ENCODE measurements around the gene UACA.

DNA sequence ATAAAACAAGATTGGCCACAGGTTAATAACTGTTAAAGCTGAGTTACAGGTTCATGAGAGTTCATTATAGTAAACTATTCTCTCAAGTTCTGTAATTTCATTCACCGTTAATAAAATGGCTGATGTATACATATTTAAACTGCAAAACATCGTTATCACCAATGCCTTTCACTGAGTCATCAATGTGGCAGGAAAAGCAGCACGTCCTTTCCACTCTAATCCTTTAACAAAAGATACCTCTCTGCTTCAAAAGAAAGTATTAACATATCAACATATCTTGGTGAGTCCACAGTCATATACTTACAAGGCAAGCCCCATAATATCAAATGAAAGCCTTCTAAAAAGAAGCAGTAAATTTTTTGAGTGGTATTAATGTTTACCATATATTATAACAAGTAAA is 54.5 kb downstream of the UACA start:
- TF ChIP-seq, protein P1, sequence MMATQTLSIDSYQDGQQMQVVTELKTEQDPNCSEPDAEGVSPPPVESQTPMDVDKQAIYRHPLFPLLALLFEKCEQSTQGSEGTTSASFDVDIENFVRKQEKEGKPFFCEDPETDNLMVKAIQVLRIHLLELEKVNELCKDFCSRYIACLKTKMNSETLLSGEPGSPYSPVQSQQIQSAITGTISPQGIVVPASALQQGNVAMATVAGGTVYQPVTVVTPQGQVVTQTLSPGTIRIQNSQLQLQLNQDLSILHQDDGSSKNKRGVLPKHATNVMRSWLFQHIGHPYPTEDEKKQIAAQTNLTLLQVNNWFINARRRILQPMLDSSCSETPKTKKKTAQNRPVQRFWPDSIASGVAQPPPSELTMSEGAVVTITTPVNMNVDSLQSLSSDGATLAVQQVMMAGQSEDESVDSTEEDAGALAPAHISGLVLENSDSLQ (IDR thresholded peaks at IDR 0.05) = no peak
- TF ChIP-seq BHLHE40 (IDR thresholded peaks at IDR 0.05; ENCODE audit: borderline replicate concordance) (no peak), FOXM1 (IDR thresholded peaks at IDR 0.05; ENCODE audit: borderline replicate concordance) (no peak), FOXK2 (IDR thresholded peaks at IDR 0.05) (no peak), NFRKB (IDR thresholded peaks at IDR 0.05) (no peak), ELF4 (IDR thresholded peaks at IDR 0.05) (no peak), L3MBTL2 (conservative IDR thresholded peaks at IDR 0.05) (no peak), ARNT (IDR thresholded peaks at IDR 0.05) (no peak), FOXA1 (IDR thresholded peaks at IDR 0.05) (no peak), ZNF384 (IDR thresholded peaks at IDR 0.05) (no peak), SP1 (IDR thresholded peaks at IDR 0.05) (no peak), SUZ12 (IDR thresholded peaks at IDR 0.05) (no peak)

All from HEK293T (cell line).